Endodermal cell (in vitro differentiated cells): ENCODE data around the gene GRIK3. TPM values are rescaled to one million over a fixed set of nuclear protein-coding genes. Genes with fewer than 3 reads are reported as not detected.

ENCODE experiments used
- DNase-seq: peaks from one replicate; pipeline ENCODE4 v3.0.0-alpha.2; 2017
- H3K27ac ChIP-seq: 2 replicates; pipeline ENCODE4 v1.5.1; 2013; ENCODE audit warnings: mild to moderate bottlenecking, low read depth, low read length, moderate library complexity
- H3K27me3 ChIP-seq: 2 replicates; pipeline ENCODE4 v1.6.1; 2013; ENCODE audit warnings: mild to moderate bottlenecking, low read length, moderate library complexity; ENCODE audit not compliant: insufficient read depth, control insufficient read depth, poor library complexity, severe bottlenecking
- H3K36me3 ChIP-seq: 2 replicates; pipeline ENCODE4 v1.7.0; 2013; ENCODE audit warnings: mild to moderate bottlenecking, low read length, moderate library complexity; ENCODE audit not compliant: control insufficient read depth, insufficient read depth
- H3K4me1 ChIP-seq: one replicate; pipeline ENCODE4 v1.7.0; 2013; ENCODE audit warnings: low read length; ENCODE audit not compliant: control insufficient read depth, insufficient read depth
- H3K4me3 ChIP-seq: 2 replicates; pipeline ENCODE4 v1.5.1; 2013; ENCODE audit warnings: mild to moderate bottlenecking, low read length, moderate library complexity
- H3K9ac ChIP-seq: 2 replicates; pipeline ENCODE4 v1.6.1; 2013; ENCODE audit warnings: mild to moderate bottlenecking, low read length, moderate library complexity; ENCODE audit not compliant: poor library complexity, severe bottlenecking; ENCODE audit errors: extremely low read depth
- H3K9me3 ChIP-seq: 2 replicates; pipeline ENCODE4 v1.6.1; 2013; ENCODE audit warnings: mild to moderate bottlenecking, low read length, moderate library complexity; ENCODE audit not compliant: control insufficient read depth
- H3K27ac Mint-ChIP-seq: 2 replicates; pipeline ENCODE4 v1.8.0; 2020; ENCODE audit warnings: mixed read lengths
- H3K27me3 Mint-ChIP-seq: 2 replicates; pipeline ENCODE4 v1.8.0; 2021; ENCODE audit warnings: mild to moderate bottlenecking, mixed read lengths; ENCODE audit not compliant: insufficient read depth
- H3K36me3 Mint-ChIP-seq: 2 replicates; pipeline ENCODE4 v1.8.0; 2020; ENCODE audit warnings: low read depth, mixed read lengths
- H3K4me1 Mint-ChIP-seq: 2 replicates; pipeline ENCODE4 v1.8.0; 2020; ENCODE audit warnings: mixed read lengths
- H3K4me3 Mint-ChIP-seq: 2 replicates; pipeline ENCODE4 v1.8.0; 2020; ENCODE audit warnings: mild to moderate bottlenecking, moderate library complexity, mixed read lengths
- H3K9me3 Mint-ChIP-seq: 2 replicates; pipeline ENCODE4 v1.8.0; 2020; ENCODE audit warnings: mild to moderate bottlenecking, mixed read lengths
- WGBS, 2 experiments: methylation state at CpG; one replicate each; pipeline versions ENCODE4 v1.1.5 to v1.1.7; 2013; ENCODE audit warnings: missing lambda C conversion rate in 2 of 2, mixed read lengths in 1 of 2; ENCODE audit not compliant: insufficient coverage in 1 of 2, insufficient read length in 1 of 2; 5-methylcytosine and 5-hydroxymethylcytosine counted together
- total RNA-seq, 2 donors: library from RNA; stranded (reverse); fragmentation: NEBNext Ultra II Directional in 1 of 2; extraction: Animal tissue kit (Norgen Biotek cat#: 25700) in 1 of 2; gene quantifications; 2 replicates in 1 of 2; 3 replicates in 1 of 2; pipeline ENCODE4 v1.2.1, GENCODE V29; 2021
- TF ChIP-seq, protein P1 (sequence below): fragments of 200-600 bp; sonication (generic); conservative IDR thresholded peaks from 2 replicates; pipeline ENCODE4 v1.5.0; 2021; ENCODE audit warnings: antibody characterized with exemption, mild to moderate bottlenecking

Gene GRIK3
- total RNA-seq, 2 donors from 2014 or later: 13.4 to 32.4 TPM

DNA sequence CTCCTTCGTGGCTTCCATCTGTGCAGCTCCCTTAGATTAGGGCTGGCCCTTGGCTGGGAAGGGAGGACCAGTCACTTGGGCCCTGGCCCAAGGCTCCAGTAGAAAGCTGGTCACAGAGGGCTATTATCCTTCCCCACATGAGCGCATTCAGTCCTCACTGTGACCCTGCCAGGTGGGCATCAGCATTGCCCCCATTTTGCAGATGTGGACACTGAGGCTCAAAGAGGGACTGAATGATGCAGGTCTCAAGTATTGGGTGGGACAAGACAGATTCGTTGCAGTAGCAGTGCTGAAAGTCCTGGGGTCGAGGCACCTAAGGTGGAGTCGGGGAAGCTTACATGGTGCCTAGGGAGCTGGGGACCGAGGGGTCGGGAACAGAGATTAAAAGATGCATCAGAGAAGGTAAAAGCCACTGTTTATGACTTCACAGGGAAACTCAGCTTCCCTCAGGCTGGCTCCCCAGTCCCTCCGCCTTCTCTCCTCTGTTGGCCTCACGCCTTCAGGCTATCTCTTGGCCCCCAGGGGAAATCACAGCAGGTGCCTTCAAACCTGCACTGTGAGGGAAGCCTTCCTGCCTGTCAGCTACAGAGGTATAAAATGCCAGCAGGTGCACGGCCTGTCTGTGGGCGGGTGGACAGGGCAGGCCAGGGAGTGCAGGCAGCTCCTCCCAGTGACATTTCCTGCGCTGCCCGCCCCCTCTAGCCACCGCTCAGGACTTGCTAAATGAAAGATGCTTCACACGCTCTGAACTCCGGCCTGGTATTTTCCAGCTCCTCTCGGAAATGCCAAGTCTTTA lies 178.4 kb downstream of the GRIK3 start:
- Mint-ChIP-seq H3K4me3 (no peak overlapping the region), H3K27me3 (peaks cover 9% of the 10 kb centered on the region), H3K27ac (no peak overlapping the region), H3K36me3 (no peaks in the 10 kb centered on the region), H3K4me1 (peaks cover 36% of the 10 kb centered on the region), H3K9me3 (no peaks in the 10 kb centered on the region)
- H3K4me3 ChIP-seq: no peak overlapping the region
- no peaks in the 10 kb centered on the region for H3K27me3 ChIP-seq
- 68 to 75% methylated on average over 14 to 17 of the region's 17 CpGs for WGBS, 2 experiments
- H3K4me1 ChIP-seq: peaks cover 13% of the 10 kb centered on the region
- H3K9ac ChIP-seq: no peak overlapping the region
- TF ChIP-seq, protein P1, sequence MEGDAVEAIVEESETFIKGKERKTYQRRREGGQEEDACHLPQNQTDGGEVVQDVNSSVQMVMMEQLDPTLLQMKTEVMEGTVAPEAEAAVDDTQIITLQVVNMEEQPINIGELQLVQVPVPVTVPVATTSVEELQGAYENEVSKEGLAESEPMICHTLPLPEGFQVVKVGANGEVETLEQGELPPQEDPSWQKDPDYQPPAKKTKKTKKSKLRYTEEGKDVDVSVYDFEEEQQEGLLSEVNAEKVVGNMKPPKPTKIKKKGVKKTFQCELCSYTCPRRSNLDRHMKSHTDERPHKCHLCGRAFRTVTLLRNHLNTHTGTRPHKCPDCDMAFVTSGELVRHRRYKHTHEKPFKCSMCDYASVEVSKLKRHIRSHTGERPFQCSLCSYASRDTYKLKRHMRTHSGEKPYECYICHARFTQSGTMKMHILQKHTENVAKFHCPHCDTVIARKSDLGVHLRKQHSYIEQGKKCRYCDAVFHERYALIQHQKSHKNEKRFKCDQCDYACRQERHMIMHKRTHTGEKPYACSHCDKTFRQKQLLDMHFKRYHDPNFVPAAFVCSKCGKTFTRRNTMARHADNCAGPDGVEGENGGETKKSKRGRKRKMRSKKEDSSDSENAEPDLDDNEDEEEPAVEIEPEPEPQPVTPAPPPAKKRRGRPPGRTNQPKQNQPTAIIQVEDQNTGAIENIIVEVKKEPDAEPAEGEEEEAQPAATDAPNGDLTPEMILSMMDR: no peak
- H3K27ac ChIP-seq: no peak overlapping the region
- no peaks in the 10 kb centered on the region for H3K9me3 ChIP-seq
- no peaks in the 10 kb centered on the region for H3K36me3 ChIP-seq
- DNase-seq: peak; percentile 73

DNA sequence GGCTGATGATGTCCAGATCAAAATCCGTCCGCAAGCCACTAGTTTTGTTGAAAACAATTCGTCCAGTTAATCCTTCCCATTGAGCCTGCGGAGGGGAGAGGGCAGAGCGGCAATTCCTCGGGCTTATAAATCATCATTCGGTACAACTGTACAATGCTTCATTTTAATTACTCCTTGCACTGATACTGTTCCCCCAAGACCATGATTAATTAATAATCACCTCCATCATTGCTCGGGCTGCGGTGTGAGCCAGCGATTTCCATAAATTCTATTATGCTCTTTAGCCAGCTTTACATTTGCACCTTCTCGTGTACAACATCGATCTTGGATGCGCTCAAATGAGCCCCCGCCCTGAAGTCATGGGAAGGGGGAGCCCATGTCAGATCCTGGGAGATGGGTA lies 180.7 kb downstream of the GRIK3 start:
- Histone ChIP-seq H3K36me3 (no peaks in the 10 kb centered on the region), H3K4me1 (peaks cover 13% of the 10 kb centered on the region), H3K4me3 (no peak overlapping the region), H3K27me3 (no peaks in the 10 kb centered on the region), H3K9ac (no peak overlapping the region), H3K9me3 (no peaks in the 10 kb centered on the region), H3K27ac (no peak overlapping the region)
- Mint-ChIP-seq H3K4me3 (no peak overlapping the region), H3K36me3 (no peaks in the 10 kb centered on the region), H3K27me3 (peaks cover 12% of the 10 kb centered on the region), H3K27ac (no peak overlapping the region), H3K9me3 (no peaks in the 10 kb centered on the region), H3K4me1 (peaks cover 33% of the 10 kb centered on the region)
- no peak for DNase-seq
- TF ChIP-seq, protein P1: no peak
- 94 to 97% methylated on average over 9 to 14 of the region's 14 CpGs for WGBS, 2 experiments

DNA sequence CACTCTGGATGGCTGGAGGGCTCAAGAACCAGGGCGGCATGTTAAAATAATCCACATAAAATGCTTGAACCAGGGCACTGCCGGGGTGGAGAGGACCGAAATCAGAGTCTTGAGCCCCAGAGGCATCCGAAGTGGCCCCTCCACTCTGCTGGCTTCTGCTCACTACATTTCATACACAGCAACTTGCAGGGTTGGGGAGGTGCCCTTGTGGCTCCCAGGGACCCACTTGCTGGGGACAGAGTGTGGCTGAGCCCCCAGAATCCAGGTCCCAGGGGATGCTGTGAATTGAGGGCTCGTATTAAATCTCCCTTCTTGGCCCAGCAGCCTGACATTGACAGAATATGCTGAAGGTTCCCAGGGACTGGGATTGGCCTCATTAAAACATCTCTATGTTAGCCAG lies 181.7 kb downstream of the GRIK3 start:
- H3K4me1 ChIP-seq: peaks cover 13% of the 10 kb centered on the region
- Mint-ChIP-seq H3K36me3 (no peaks in the 10 kb centered on the region), H3K4me3 (no peak overlapping the region), H3K27me3 (peaks cover 12% of the 10 kb centered on the region), H3K4me1 (peaks cover 36% of the 10 kb centered on the region), H3K9me3 (no peaks in the 10 kb centered on the region), H3K27ac (no peak overlapping the region)
- no peaks in the 10 kb centered on the region for H3K27me3 ChIP-seq
- H3K4me3 ChIP-seq: no peak overlapping the region
- H3K27ac ChIP-seq: no peak overlapping the region
- no peaks in the 10 kb centered on the region for H3K36me3 ChIP-seq
- no peaks in the 10 kb centered on the region for H3K9me3 ChIP-seq
- WGBS, 2 experiments: 89 to 91% methylated on average over 3 to 5 of the region's 5 CpGs
- no peak overlapping the region for H3K9ac ChIP-seq
- TF ChIP-seq, protein P1: no peak
- no peak for DNase-seq
